OCI-LY1 (cell line): ENCODE measurements around the gene TICRR.

ENCODE experiments used
- EZH2 ChIP-seq: fragments of 200-600 bp; sonication (generic), shearing (Covaris generic); IDR thresholded peaks from 2 replicates; pipeline ENCODE4 v1.8.0; 2017; ENCODE audit warnings: borderline replicate concordance, mixed run types, mild to moderate bottlenecking, antibody characterized with exemption, low read length, moderate library complexity, mixed read lengths
- TF ChIP-seq, protein P1 (sequence below): fragments of 200-600 bp; sonication (generic), shearing (Covaris generic); IDR thresholded peaks from 2 replicates; pipeline ENCODE4 v1.5.1; 2017; ENCODE audit warnings: mild to moderate bottlenecking, antibody characterized with exemption, low read length, moderate library complexity, mixed read lengths

DNA sequence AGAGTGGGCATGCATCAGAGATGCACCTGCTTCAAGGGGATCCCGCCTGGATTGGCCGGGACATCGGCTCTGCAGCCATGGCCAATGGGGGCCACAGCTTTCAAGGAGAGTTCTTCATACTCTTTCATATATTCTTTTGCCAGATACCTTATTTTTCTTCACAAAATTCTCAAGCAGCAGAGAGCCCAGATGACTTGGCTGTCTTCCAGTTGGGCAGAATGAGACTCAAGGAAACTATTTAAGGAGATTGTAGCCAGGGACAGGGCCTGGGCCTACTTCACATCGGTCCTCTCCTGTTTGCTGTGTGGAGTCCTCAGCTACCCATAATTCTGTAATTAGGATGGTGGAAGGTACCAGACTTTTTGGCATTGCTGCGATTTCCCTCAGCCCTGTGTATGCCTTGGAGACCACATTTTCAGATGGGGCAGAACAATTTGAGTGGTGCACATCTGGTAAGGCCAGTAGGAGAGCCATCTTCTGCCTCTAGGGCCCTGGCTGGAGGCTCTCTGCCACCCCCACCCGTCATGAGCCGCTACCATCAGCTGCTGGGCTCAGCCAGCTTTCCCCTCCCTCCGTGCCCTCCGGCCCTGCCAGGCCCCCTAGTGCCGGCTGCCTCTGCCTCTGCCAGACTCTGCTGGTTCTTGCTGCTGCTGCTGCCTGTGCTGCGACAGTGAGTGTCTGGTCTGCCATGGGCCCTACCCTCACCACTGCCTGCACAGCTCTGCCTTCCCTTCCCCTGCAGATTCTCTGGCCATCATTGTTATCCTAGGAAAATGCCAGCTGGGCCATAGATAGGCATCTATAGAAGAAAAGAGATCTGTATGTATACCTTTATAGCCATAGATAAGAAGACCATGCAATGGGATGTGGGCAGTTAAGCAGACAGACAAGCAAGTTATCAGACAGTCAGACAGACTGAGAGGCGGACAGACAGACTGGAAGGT is 97.2 kb downstream of the TICRR start:
- TF ChIP-seq, protein P1, sequence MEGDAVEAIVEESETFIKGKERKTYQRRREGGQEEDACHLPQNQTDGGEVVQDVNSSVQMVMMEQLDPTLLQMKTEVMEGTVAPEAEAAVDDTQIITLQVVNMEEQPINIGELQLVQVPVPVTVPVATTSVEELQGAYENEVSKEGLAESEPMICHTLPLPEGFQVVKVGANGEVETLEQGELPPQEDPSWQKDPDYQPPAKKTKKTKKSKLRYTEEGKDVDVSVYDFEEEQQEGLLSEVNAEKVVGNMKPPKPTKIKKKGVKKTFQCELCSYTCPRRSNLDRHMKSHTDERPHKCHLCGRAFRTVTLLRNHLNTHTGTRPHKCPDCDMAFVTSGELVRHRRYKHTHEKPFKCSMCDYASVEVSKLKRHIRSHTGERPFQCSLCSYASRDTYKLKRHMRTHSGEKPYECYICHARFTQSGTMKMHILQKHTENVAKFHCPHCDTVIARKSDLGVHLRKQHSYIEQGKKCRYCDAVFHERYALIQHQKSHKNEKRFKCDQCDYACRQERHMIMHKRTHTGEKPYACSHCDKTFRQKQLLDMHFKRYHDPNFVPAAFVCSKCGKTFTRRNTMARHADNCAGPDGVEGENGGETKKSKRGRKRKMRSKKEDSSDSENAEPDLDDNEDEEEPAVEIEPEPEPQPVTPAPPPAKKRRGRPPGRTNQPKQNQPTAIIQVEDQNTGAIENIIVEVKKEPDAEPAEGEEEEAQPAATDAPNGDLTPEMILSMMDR: no peak
- no peak for TF ChIP-seq EZH2
